ENCODE measurements around the gene CCDC92B.

The CCDC92B gene

GRCh38 chr17:2694381-2695242, 54.8 kb downstream of the CCDC92B start:
- H3K27ac ChIP-seq: no peak overlapping the region
- peaks cover 83 to 98% (median 94%) of the 10 kb centered on the region in 11 experiments for H3K36me3 ChIP-seq
- H3K9ac ChIP-seq: peak overlapping the region in 1 of 11 experiments; percentile 20; a peak in 1 of 22 replicates
- H3K9me3 ChIP-seq (replicated peaks in 1 of 11): no peaks in the 10 kb centered on the region
- peaks cover 0 to 97% (median 92%) of the 10 kb centered on the region in 11 experiments; a peak in 20 of 22 replicates for H4K20me1 ChIP-seq
- no peaks in the 10 kb centered on the region for H3K27me3 ChIP-seq
- H3K4me3 ChIP-seq: no peak overlapping the region
- TF ChIP-seq Cebpa-rat (IDR thresholded peaks at IDR 0.05): no peak
- H3K4me1 ChIP-seq: peaks cover 19 to 43% (median 33%) of the 10 kb centered on the region in 10 experiments
- H3K4me2 ChIP-seq: no peak overlapping the region

- H3K4me3 ChIP-seq: no peak overlapping the region
- H3K9ac ChIP-seq: 0 out of 22 replicates have a peak overlapping the region, but pooled peaks of 1 of the 11 experiments have one; percentile 26
- H3K27ac ChIP-seq: no peak overlapping the region
- peak overlapping the region in 2 of 11 experiments; percentile 2 to 4; a peak in 2 of 22 replicates for H3K4me2 ChIP-seq
- H3K9me3 ChIP-seq (replicated peaks in 1 of 11): no peaks in the 10 kb centered on the region
- no peaks in the 10 kb centered on the region for H3K27me3 ChIP-seq
- TF ChIP-seq Cebpa-rat (IDR thresholded peaks at IDR 0.05): no peak
- H3K36me3 ChIP-seq: peaks cover 74 to 98% (median 94%) of the 10 kb centered on the region in 11 experiments
- peaks cover 22 to 51% (median 42%) of the 10 kb centered on the region in 10 experiments for H3K4me1 ChIP-seq
- peaks cover 0 to 97% (median 94%) of the 10 kb centered on the region in 11 experiments; a peak in 20 of 22 replicates for H4K20me1 ChIP-seq
Measured at GRCh38 chr17:2693561-2694380, 55.7 kb downstream of the CCDC92B start.

GRCh38 chr17:2692781-2693135, 56.7 kb downstream of the CCDC92B start:
- H3K36me3 ChIP-seq: peaks cover 64 to 96% (median 90%) of the 10 kb centered on the region in 11 experiments
- H3K9ac ChIP-seq: no peak overlapping the region
- H3K27me3 ChIP-seq: no peaks in the 10 kb centered on the region
- no peak overlapping the region for H3K4me2 ChIP-seq
- no peaks in the 10 kb centered on the region for H3K9me3 ChIP-seq (replicated peaks in 1 of 11)
- H3K27ac ChIP-seq: no peak overlapping the region
- no peak for TF ChIP-seq Cebpa-rat (IDR thresholded peaks at IDR 0.05)
- no peak overlapping the region for H3K4me3 ChIP-seq
- H4K20me1 ChIP-seq: peaks cover 0 to 97% (median 94%) of the 10 kb centered on the region in 11 experiments; a peak in 20 of 22 replicates
- H3K4me1 ChIP-seq: peaks cover 22 to 51% (median 42%) of the 10 kb centered on the region in 10 experiments

- Histone ChIP-seq H3K4me3 (no peak overlapping the region), H3K9me3 (replicated peaks in 1 of 11) (no peaks in the 10 kb centered on the region), H3K27me3 (no peaks in the 10 kb centered on the region), H4K20me1 (peaks cover 0 to 97% (median 94%) of the 10 kb centered on the region in 11 experiments; a peak in 20 of 22 replicates), H3K36me3 (peaks cover 58 to 92% (median 84%) of the 10 kb centered on the region in 11 experiments), H3K4me2 (no peak overlapping the region), H3K9ac (no peak overlapping the region), H3K4me1 (peaks cover 22 to 51% (median 42%) of the 10 kb centered on the region in 10 experiments), H3K27ac (no peak overlapping the region)
- no peak for TF ChIP-seq Cebpa-rat (IDR thresholded peaks at IDR 0.05)
Measured at GRCh38 chr17:2691965-2692780, 57.3 kb downstream of the CCDC92B start.

GRCh38 chr17:2691069-2691871, 58.2 kb downstream of the CCDC92B start:
- no peak for TF ChIP-seq Cebpa-rat (IDR thresholded peaks at IDR 0.05)
- Histone ChIP-seq H3K9ac (peak overlapping the region; percentile 37 to 75 (median 66); a peak in 18 of 22 replicates), H4K20me1 (peaks cover under 1 to 97% (median 94%) of the 10 kb centered on the region in 11 experiments; a peak in 21 of 22 replicates), H3K4me3 (peak overlapping the region in 8 of 10 experiments; percentile 16 to 59 (median 40); a peak in 10 of 20 replicates), H3K9me3 (replicated peaks in 1 of 11) (no peaks in the 10 kb centered on the region), H3K27me3 (no peaks in the 10 kb centered on the region), H3K4me1 (peaks cover 22 to 60% (median 44%) of the 10 kb centered on the region in 10 experiments), H3K36me3 (peaks cover 50 to 83% (median 75%) of the 10 kb centered on the region in 11 experiments), H3K4me2 (peak overlapping the region; percentile 81 to 96 (median 90)), H3K27ac (peak overlapping the region in 10 of 11 experiments; percentile 32 to 69 (median 62); a peak in 16 of 22 replicates)

GRCh38 chr17:2690165-2691068, 59.0 kb downstream of the CCDC92B start:
- H3K9me3 ChIP-seq (replicated peaks in 1 of 11): no peaks in the 10 kb centered on the region
- H3K4me1 ChIP-seq: peaks cover 22 to 66% (median 50%) of the 10 kb centered on the region in 10 experiments
- H3K4me3 ChIP-seq: peak overlapping the region; percentile 11 to 59 (median 30); a peak in 16 of 20 replicates
- peaks cover 8 to 97% (median 94%) of the 10 kb centered on the region in 11 experiments; a peak in 21 of 22 replicates for H4K20me1 ChIP-seq
- peak overlapping the region; percentile 81 to 96 (median 90) for H3K4me2 ChIP-seq
- peak overlapping the region; percentile 15 to 69 (median 62); a peak in 19 of 22 replicates for H3K27ac ChIP-seq
- peaks cover 41 to 80% (median 66%) of the 10 kb centered on the region in 11 experiments for H3K36me3 ChIP-seq
- H3K9ac ChIP-seq: peak overlapping the region; percentile 37 to 75 (median 66); a peak in 21 of 22 replicates
- H3K27me3 ChIP-seq: no peaks in the 10 kb centered on the region
- no peak for TF ChIP-seq Cebpa-rat (IDR thresholded peaks at IDR 0.05)
